Uterus (tissue), 4 donors: ENCODE data around the gene CCM2L. TPM values are rescaled to one million over a fixed set of nuclear protein-coding genes. Genes with fewer than 3 reads are reported as not detected.

ENCODE experiments used
- DNase-seq, 2 donors: peaks; one replicate each; pipeline ENCODE4 v3.0.0-alpha.2; 2019 to 2020
- H3K27ac ChIP-seq, 2 donors: fragments of 200-600 bp; sonication (generic); 1 replicate in 1 of 2; 2 replicates in 1 of 2; pipeline ENCODE4 v1.5.1; 2016 to 2018
- H3K27me3 ChIP-seq, 2 donors: fragments of 200-600 bp; sonication (generic); one replicate each; pipeline ENCODE4 v1.5.1; 2018 to 2019; ENCODE audit warnings: control low read depth in 1 of 2
- H3K36me3 ChIP-seq, 2 donors: fragments of 200-600 bp; sonication (generic); one replicate each; pipeline ENCODE4 v1.5.1; 2019; ENCODE audit warnings: control low read depth in 1 of 2
- H3K4me1 ChIP-seq, 2 donors: fragments of 200-600 bp; sonication (generic); one replicate each; pipeline ENCODE4 v1.5.1; 2018 to 2019; ENCODE audit warnings: control low read depth in 1 of 2
- H3K4me3 ChIP-seq, 2 donors: fragments of 200-600 bp; sonication (generic); 1 replicate in 1 of 2; 2 replicates in 1 of 2; pipeline ENCODE4 v1.5.1; 2018 to 2019; ENCODE audit warnings: mild to moderate bottlenecking in 1 of 2
- H3K9me3 ChIP-seq, 2 donors: fragments of 200-600 bp; sonication (generic); one replicate each; pipeline ENCODE4 v1.5.1; 2019; ENCODE audit warnings: control low read depth in 1 of 2
- CTCF ChIP-seq, 4 experiments: fragments of 200-600 bp in 2 of 4; fragments of 450-650 bp in 2 of 4; sonication (generic) in 2 of 4; IDR thresholded peaks; one replicate each; pipeline ENCODE4 v1.5.1; 2016 to 2019; ENCODE audit warnings: antibody characterized with exemption in 4 of 4, mild to moderate bottlenecking in 2 of 4, moderate library complexity in 1 of 4
- POLR2A ChIP-seq, 2 donors: fragments of 450-650 bp; IDR thresholded peaks; one replicate each; pipeline ENCODE4 v1.6.1; 2016; ENCODE audit warnings: antibody characterized with exemption in 2 of 2, mild to moderate bottlenecking in 1 of 2, moderate library complexity in 1 of 2
- intact Hi-C: fragments of 100-400 bp; cut with DNase I; formaldehyde crosslinking; loops from one replicate; pipeline ENCODE4 v1.15.1; 2023; ENCODE audit warnings: low total_unique reads
- total RNA-seq, 4 donors: library from RNA; depleted of rRNA in 3 of 4; stranded (reverse); fragments of >200 nt in 3 of 4; gene quantifications; one replicate each; pipeline versions ENCODE4 v1.1.0 to v1.2.4, GENCODE V29; 2014 to 2023
- donor health status: DM: yes; HTN: yes; CAD: no.

Gene CCM2L
- 10 to 100 TPM in 2 of 4 donors, 1 to 10 TPM in 2; 3.5 to 21.9 (median 10.0) TPM for total RNA-seq

GRCh38 chr20:32010101-32010500 lies at the start of gene CCM2L:
CCM2L (plus strand) TSS chr20:32010438; CDS start chr20:32010455, 17 bp downstream.
- Histone ChIP-seq H3K27me3 (no peaks in the 10 kb centered on the region), H3K27ac (peak within 1 kb of the TSS; percentile 33 to 52), H3K4me1 (no peaks in the 10 kb centered on the region), H3K4me3 (peak within 1 kb of the TSS in 1 of 2 donors; percentile 15), H3K36me3 (no peaks in the 10 kb centered on the region), H3K9me3 (no peaks in the 10 kb centered on the region)
- intact Hi-C loops = no loop called here
- peak in 1 of 2 donors; percentile 43 for DNase-seq
- no peak for TF ChIP-seq POLR2A (IDR thresholded peaks at IDR 0.05)
- no peak for TF ChIP-seq CTCF (IDR thresholded peaks at IDR 0.05)

GRCh38 chr20:31962761-31963160 lies 47.5 kb upstream of the CCM2L start:
- intact Hi-C loops = no loop called here
- TF ChIP-seq CTCF (IDR thresholded peaks at IDR 0.05) (no peak), POLR2A (IDR thresholded peaks at IDR 0.05) (no peak)
- Histone ChIP-seq H3K9me3 (no peaks in the 10 kb centered on the region), H3K36me3 (no peaks in the 10 kb centered on the region), H3K27me3 (peaks cover 0 to 6% of the 10 kb centered on the region in 2 donors), H3K4me1 (no peaks in the 10 kb centered on the region), H3K27ac (no peak overlapping the region), H3K4me3 (no peak overlapping the region)
- DNase-seq = no peak

GRCh38 chr20:31963889-31964288 lies 46.3 kb upstream of the CCM2L start:
- intact Hi-C loops = no loop called here
- H3K36me3 ChIP-seq = no peaks in the 10 kb centered on the region
- no peaks in the 10 kb centered on the region for H3K4me1 ChIP-seq
- H3K4me3 ChIP-seq = no peak overlapping the region
- H3K27me3 ChIP-seq = peaks cover 0 to 8% of the 10 kb centered on the region in 2 donors
- TF ChIP-seq POLR2A (IDR thresholded peaks at IDR 0.05) = no peak
- no peak for TF ChIP-seq CTCF (IDR thresholded peaks at IDR 0.05)
- no peak overlapping the region for H3K27ac ChIP-seq
- H3K9me3 ChIP-seq = no peaks in the 10 kb centered on the region
- DNase-seq = no peak

GRCh38 chr20:31966991-31967655 lies 43.1 kb upstream of the CCM2L start:
- Histone ChIP-seq H3K9me3 (no peaks in the 10 kb centered on the region), H3K36me3 (no peaks in the 10 kb centered on the region), H3K27me3 (peaks cover 0 to 8% of the 10 kb centered on the region in 2 donors), H3K4me1 (no peaks in the 10 kb centered on the region), H3K4me3 (no peak overlapping the region), H3K27ac (no peak overlapping the region)
- DNase-seq = no peak
- no peak for TF ChIP-seq CTCF (IDR thresholded peaks at IDR 0.05)
- no peak for TF ChIP-seq POLR2A (IDR thresholded peaks at IDR 0.05)
- intact Hi-C loops = no loop called here

- Histone ChIP-seq H3K27ac (no peak within 1 kb of the TSS), H3K27me3 (peaks cover 0 to 8% of the 10 kb centered on the region in 2 donors), H3K9me3 (no peaks in the 10 kb centered on the region), H3K36me3 (no peaks in the 10 kb centered on the region), H3K4me1 (no peaks in the 10 kb centered on the region), H3K4me3 (no peak within 1 kb of the TSS)
- intact Hi-C loops = no loop called here
- no peak for TF ChIP-seq POLR2A (IDR thresholded peaks at IDR 0.05)
- TF ChIP-seq CTCF (IDR thresholded peaks at IDR 0.05) = no peak
- no peak for DNase-seq
These were observed 42.4 kb upstream of the CCM2L start, which contains the start of gene XKR7 for GRCh38 chr20:31967830-31968249. XKR7 (plus strand) TSS chr20:31968151; CDS start chr20:31968176, 25 bp downstream.
